ENCODE data around the gene PRR27. TPM values are rescaled to one million over a fixed set of nuclear protein-coding genes. Genes with fewer than 3 reads are reported as not detected.

PRR27 gene
- polyA plus RNA-seq, 1 donor from 2014 or later = not detected

DNA sequence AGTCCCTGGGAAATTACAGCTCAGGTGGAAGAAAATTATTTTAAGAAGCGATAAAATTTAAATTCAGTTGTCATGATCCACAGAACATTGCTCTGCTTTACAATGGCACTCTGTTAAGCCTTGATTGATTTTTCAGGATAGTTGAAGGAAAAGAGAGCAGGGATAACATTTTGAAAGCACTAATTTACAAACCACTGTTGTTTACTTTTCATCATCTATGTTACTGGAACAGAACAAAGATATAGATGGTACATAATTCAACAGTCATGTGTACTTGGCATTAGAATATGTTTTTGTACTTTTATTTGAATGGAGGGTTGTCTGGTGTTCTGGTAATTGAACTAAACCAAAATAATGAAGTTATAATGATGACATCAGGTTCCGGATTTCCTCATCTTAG, 38.9 kb downstream of the PRR27 start:
- Histone ChIP-seq H3K9me3 (ENCODE audit: low read length) (no peaks in the 10 kb centered on the region), H3K79me2 (replicated peaks; ENCODE audit: insufficient read depth, low read length) (no peaks in the 10 kb centered on the region), H3K9ac (ENCODE audit: low read length) (no peak overlapping the region), H3K36me3 (ENCODE audit: insufficient read depth, low read length) (no peaks in the 10 kb centered on the region), H3K4me2 (ENCODE audit: low read length) (no peak overlapping the region), H3K4me3 (ENCODE audit: low read length) (no peak overlapping the region), H3K27me3 (ENCODE audit: insufficient read depth, low read depth, low read length) (no peaks in the 10 kb centered on the region), H3K9me2 (ENCODE audit: insufficient read depth, low read length) (no peaks in the 10 kb centered on the region), H2AFZ (ENCODE audit: low read depth, low read length) (no peak overlapping the region), H3F3A (ENCODE audit: insufficient read depth, low read length, poor library complexity, severe bottlenecking) (no peaks in the 10 kb centered on the region), H3K27ac (ENCODE audit: low read length) (no peak overlapping the region), H4K20me1 (ENCODE audit: insufficient read depth) (no peaks in the 10 kb centered on the region)
- TF ChIP-seq SMC3 (conservative IDR thresholded peaks at IDR 0.05; ENCODE audit: poor library complexity) = no peak
- TF ChIP-seq, protein P1, sequence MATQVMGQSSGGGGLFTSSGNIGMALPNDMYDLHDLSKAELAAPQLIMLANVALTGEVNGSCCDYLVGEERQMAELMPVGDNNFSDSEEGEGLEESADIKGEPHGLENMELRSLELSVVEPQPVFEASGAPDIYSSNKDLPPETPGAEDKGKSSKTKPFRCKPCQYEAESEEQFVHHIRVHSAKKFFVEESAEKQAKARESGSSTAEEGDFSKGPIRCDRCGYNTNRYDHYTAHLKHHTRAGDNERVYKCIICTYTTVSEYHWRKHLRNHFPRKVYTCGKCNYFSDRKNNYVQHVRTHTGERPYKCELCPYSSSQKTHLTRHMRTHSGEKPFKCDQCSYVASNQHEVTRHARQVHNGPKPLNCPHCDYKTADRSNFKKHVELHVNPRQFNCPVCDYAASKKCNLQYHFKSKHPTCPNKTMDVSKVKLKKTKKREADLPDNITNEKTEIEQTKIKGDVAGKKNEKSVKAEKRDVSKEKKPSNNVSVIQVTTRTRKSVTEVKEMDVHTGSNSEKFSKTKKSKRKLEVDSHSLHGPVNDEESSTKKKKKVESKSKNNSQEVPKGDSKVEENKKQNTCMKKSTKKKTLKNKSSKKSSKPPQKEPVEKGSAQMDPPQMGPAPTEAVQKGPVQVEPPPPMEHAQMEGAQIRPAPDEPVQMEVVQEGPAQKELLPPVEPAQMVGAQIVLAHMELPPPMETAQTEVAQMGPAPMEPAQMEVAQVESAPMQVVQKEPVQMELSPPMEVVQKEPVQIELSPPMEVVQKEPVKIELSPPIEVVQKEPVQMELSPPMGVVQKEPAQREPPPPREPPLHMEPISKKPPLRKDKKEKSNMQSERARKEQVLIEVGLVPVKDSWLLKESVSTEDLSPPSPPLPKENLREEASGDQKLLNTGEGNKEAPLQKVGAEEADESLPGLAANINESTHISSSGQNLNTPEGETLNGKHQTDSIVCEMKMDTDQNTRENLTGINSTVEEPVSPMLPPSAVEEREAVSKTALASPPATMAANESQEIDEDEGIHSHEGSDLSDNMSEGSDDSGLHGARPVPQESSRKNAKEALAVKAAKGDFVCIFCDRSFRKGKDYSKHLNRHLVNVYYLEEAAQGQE (IDR thresholded peaks at IDR 0.05; ENCODE audit: borderline replicate concordance) = no peak
- no peak for TF ChIP-seq POLR2AphosphoS5 (IDR thresholded peaks at IDR 0.05)
- no peak for TF ChIP-seq EP300 (conservative IDR thresholded peaks at IDR 0.05; ENCODE audit: poor library complexity, severe bottlenecking)
- TF ChIP-seq MXI1 (conservative IDR thresholded peaks at IDR 0.05; ENCODE audit: poor library complexity, severe bottlenecking) = no peak
- no peak for TF ChIP-seq RAD21 (conservative IDR thresholded peaks at IDR 0.05)
- TF ChIP-seq, protein P2, sequence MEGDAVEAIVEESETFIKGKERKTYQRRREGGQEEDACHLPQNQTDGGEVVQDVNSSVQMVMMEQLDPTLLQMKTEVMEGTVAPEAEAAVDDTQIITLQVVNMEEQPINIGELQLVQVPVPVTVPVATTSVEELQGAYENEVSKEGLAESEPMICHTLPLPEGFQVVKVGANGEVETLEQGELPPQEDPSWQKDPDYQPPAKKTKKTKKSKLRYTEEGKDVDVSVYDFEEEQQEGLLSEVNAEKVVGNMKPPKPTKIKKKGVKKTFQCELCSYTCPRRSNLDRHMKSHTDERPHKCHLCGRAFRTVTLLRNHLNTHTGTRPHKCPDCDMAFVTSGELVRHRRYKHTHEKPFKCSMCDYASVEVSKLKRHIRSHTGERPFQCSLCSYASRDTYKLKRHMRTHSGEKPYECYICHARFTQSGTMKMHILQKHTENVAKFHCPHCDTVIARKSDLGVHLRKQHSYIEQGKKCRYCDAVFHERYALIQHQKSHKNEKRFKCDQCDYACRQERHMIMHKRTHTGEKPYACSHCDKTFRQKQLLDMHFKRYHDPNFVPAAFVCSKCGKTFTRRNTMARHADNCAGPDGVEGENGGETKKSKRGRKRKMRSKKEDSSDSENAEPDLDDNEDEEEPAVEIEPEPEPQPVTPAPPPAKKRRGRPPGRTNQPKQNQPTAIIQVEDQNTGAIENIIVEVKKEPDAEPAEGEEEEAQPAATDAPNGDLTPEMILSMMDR (IDR thresholded peaks at IDR 0.05; ENCODE audit: poor library complexity, severe bottlenecking) = no peak
- no peak for TF ChIP-seq TAF1 (IDR thresholded peaks at IDR 0.05; ENCODE audit: low read depth)

DNA sequence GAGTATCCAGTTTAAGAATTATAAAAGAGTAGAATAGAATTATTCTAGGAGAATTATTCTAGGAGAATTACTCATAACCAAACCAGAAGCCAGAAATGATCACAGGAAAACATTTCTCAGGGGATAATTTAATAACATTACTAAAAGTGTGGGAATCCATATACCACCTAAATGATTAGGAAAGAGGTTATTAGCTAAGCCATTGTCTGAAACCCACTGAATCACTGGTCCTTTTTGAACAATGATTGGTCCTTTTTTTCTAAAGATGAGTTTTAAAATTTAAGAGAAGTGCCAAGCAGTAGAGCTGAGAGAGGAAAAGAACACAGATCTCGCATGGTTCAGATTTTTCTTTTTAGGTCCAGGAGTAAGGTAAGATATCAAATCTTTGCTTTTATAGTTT, 41.4 kb downstream of the PRR27 start, which contains the start of gene ODAM:
ODAM (plus strand) TSS at position 301 of the 400 bp plus-strand sequence. CDS start 819 bp downstream, outside the sequence.
- Histone ChIP-seq H3K27me3 (ENCODE audit: insufficient read depth, low read depth, low read length) (no peaks in the 10 kb centered on the region), H3K27ac (ENCODE audit: low read length) (no peak within 1 kb of the TSS), H3K36me3 (ENCODE audit: insufficient read depth, low read length) (no peaks in the 10 kb centered on the region), H3F3A (ENCODE audit: insufficient read depth, low read length, poor library complexity, severe bottlenecking) (no peaks in the 10 kb centered on the region), H3K9me3 (ENCODE audit: low read length) (no peaks in the 10 kb centered on the region), H3K4me3 (ENCODE audit: low read length) (no peak within 1 kb of the TSS), H3K9me2 (ENCODE audit: insufficient read depth, low read length) (no peaks in the 10 kb centered on the region), H3K4me2 (ENCODE audit: low read length) (no peak within 1 kb of the TSS), H4K20me1 (ENCODE audit: insufficient read depth) (no peaks in the 10 kb centered on the region), H2AFZ (ENCODE audit: low read depth, low read length) (no peak within 1 kb of the TSS), H3K79me2 (replicated peaks; ENCODE audit: insufficient read depth, low read length) (no peaks in the 10 kb centered on the region), H3K9ac (ENCODE audit: low read length) (no peak within 1 kb of the TSS)
- no peak for TF ChIP-seq POLR2AphosphoS5 (IDR thresholded peaks at IDR 0.05)
- no peak for TF ChIP-seq EP300 (conservative IDR thresholded peaks at IDR 0.05; ENCODE audit: poor library complexity, severe bottlenecking)
- no peak for TF ChIP-seq RAD21 (conservative IDR thresholded peaks at IDR 0.05)
- no peak for TF ChIP-seq MXI1 (conservative IDR thresholded peaks at IDR 0.05; ENCODE audit: poor library complexity, severe bottlenecking)
- TF ChIP-seq EZH2 (IDR thresholded peaks at IDR 0.05; ENCODE audit: borderline replicate concordance, insufficient read depth, low read length, poor library complexity, severe bottlenecking) = no peak
